Gastroesophageal sphincter (tissue), 4 donors: Measurements from ENCODE around the gene ACCSL. TPM values are rescaled to one million over a fixed set of nuclear protein-coding genes. Genes with fewer than 3 reads are reported as not detected.

Source experiments
- ATAC-seq: fragments of 150-250 bp; one replicate; pipeline ENCODE4 v1.9.1; 2016; ENCODE audit warnings: mild to moderate bottlenecking, moderate library complexity
- H3K27ac ChIP-seq, 4 donors: fragments of 200-600 bp; sonication (generic) in 3 of 4; 1 replicate in 3 of 4; 2 replicates in 1 of 4; pipeline ENCODE4 v1.5.1; 2016 to 2019
- H3K27me3 ChIP-seq: fragments of 200-600 bp; sonication (generic); one replicate; pipeline ENCODE4 v1.5.1; 2019
- H3K36me3 ChIP-seq, 2 donors: fragments of 200-600 bp; sonication (generic); one replicate each; pipeline ENCODE4 v1.5.1; 2019; ENCODE audit warnings: control low read depth in 1 of 2
- H3K4me1 ChIP-seq, 3 donors: fragments of 200-600 bp; sonication (generic); 1 replicate in 2 of 3; 2 replicates in 1 of 3; pipeline ENCODE4 v1.5.1; 2016 to 2019; ENCODE audit warnings: control low read depth in 2 of 3
- H3K4me3 ChIP-seq, 2 donors: fragments of 200-600 bp; sonication (generic); one replicate each; pipeline ENCODE4 v1.5.1; 2019; ENCODE audit warnings: mild to moderate bottlenecking in 1 of 2, moderate library complexity in 1 of 2
- H3K9me3 ChIP-seq, 3 donors: fragments of 200-600 bp; sonication (generic); one replicate each; pipeline ENCODE4 v1.5.1; 2017 to 2019; ENCODE audit warnings: control low read depth in 2 of 3
- EP300 ChIP-seq: sonication (generic); formaldehyde crosslinking; IDR thresholded peaks from one replicate; pipeline ENCODE4 v1.6.1; 2017; ENCODE audit warnings: antibody characterized with exemption, mild to moderate bottlenecking
- POLR2A ChIP-seq, 2 donors: fragments of 450-650 bp; IDR thresholded peaks; one replicate each; pipeline ENCODE4 v1.6.1; 2017; ENCODE audit warnings: antibody characterized with exemption in 2 of 2, mild to moderate bottlenecking in 2 of 2, moderate library complexity in 1 of 2
- POLR2AphosphoS5 ChIP-seq: sonication (generic); formaldehyde crosslinking; IDR thresholded peaks from one replicate; pipeline ENCODE4 v1.6.1; 2017; ENCODE audit warnings: antibody characterized with exemption
- WGBS, 2 donors: methylation state at CpG; one replicate each; pipeline ENCODE4 v1.1.5; 2018; ENCODE audit warnings: low coverage in 1 of 2; 5-methylcytosine and 5-hydroxymethylcytosine counted together
- total RNA-seq, 4 donors: library from RNA; depleted of rRNA; stranded (reverse); fragments of >200 nt; gene quantifications; one replicate each; pipeline ENCODE4 v1.1.0, GENCODE V29; 2016
- TF ChIP-seq, protein P1 (sequence below), 4 experiments: fragments of 200-600 bp in 2 of 4; fragments of 450-650 bp in 2 of 4; sonication (generic) in 1 of 4; IDR thresholded peaks; one replicate each; pipeline ENCODE4 v1.5.1; 2017 to 2019; ENCODE audit warnings: antibody characterized with exemption in 4 of 4, mild to moderate bottlenecking in 2 of 4, moderate library complexity in 2 of 4

The ACCSL gene
- total RNA-seq, 4 donors from 2014 or later, result not detected

DNA sequence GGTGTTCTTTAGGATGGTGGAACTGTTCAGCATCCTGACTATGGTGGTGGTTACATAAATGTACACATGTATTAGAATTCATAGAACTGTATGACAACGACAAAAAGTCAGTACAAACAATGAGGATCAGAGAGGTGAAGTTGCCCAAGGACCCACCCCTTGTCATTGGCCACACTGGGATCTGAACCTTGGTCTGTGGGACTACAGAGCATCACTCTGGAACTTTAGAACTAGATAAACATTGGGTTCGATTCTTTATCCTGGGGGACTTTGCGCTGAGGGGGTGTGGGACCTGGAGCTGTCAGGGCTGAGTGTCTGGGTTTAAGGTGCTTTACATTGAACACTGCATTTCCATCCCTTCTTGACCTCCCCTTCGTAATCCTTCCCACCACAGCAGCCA, 34.9 kb downstream of the ACCSL start:
- no peak overlapping the region for H3K27ac ChIP-seq
- 85 to 92% methylated on average over 3 to 4 of the region's 4 CpGs for WGBS, 2 donors
- H3K4me1 ChIP-seq, result no peaks in the 10 kb centered on the region
- peaks cover 0 to 71% of the 10 kb centered on the region in 2 donors for H3K36me3 ChIP-seq
- H3K9me3 ChIP-seq, result no peaks in the 10 kb centered on the region
- H3K4me3 ChIP-seq, result no peak overlapping the region
- TF ChIP-seq, protein P1, sequence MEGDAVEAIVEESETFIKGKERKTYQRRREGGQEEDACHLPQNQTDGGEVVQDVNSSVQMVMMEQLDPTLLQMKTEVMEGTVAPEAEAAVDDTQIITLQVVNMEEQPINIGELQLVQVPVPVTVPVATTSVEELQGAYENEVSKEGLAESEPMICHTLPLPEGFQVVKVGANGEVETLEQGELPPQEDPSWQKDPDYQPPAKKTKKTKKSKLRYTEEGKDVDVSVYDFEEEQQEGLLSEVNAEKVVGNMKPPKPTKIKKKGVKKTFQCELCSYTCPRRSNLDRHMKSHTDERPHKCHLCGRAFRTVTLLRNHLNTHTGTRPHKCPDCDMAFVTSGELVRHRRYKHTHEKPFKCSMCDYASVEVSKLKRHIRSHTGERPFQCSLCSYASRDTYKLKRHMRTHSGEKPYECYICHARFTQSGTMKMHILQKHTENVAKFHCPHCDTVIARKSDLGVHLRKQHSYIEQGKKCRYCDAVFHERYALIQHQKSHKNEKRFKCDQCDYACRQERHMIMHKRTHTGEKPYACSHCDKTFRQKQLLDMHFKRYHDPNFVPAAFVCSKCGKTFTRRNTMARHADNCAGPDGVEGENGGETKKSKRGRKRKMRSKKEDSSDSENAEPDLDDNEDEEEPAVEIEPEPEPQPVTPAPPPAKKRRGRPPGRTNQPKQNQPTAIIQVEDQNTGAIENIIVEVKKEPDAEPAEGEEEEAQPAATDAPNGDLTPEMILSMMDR (IDR thresholded peaks at IDR 0.05), result no peak
- TF ChIP-seq POLR2AphosphoS5 (no peak), EP300 (no peak)
- no peak for ATAC-seq
- H3K27me3 ChIP-seq, result no peaks in the 10 kb centered on the region

DNA sequence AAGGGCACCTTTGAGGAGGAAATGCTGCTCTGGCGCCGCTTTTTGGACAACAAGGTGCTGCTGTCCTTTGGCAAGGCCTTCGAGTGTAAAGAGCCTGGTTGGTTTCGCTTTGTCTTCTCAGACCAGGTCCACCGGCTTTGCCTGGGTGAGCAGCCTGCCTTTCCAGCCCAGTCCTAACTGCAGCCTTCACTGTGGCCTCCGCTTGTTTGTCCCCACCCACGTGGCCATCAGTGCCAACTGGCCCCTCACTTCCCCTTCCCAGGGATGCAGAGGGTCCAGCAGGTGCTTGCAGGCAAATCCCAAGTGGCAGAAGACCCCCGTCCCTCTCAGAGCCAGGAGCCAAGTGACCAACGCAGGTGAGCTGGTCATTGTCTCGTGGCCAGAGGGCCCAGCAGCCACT, 35.7 kb downstream of the ACCSL start:
- H3K9me3 ChIP-seq, result no peaks in the 10 kb centered on the region
- no peaks in the 10 kb centered on the region for H3K4me1 ChIP-seq
- ATAC-seq, result no peak
- no peak overlapping the region for H3K27ac ChIP-seq
- WGBS, 2 donors, result no CpG with 5 or more reads among the region's 10 CpGs
- H3K36me3 ChIP-seq, result peaks cover 0 to 63% of the 10 kb centered on the region in 2 donors
- H3K27me3 ChIP-seq, result no peaks in the 10 kb centered on the region
- no peak overlapping the region for H3K4me3 ChIP-seq
- TF ChIP-seq EP300 (no peak), POLR2AphosphoS5 (no peak), POLR2A (IDR thresholded peaks at IDR 0.05) (no peak)
- TF ChIP-seq, protein P1 (IDR thresholded peaks at IDR 0.05), result no peak

DNA sequence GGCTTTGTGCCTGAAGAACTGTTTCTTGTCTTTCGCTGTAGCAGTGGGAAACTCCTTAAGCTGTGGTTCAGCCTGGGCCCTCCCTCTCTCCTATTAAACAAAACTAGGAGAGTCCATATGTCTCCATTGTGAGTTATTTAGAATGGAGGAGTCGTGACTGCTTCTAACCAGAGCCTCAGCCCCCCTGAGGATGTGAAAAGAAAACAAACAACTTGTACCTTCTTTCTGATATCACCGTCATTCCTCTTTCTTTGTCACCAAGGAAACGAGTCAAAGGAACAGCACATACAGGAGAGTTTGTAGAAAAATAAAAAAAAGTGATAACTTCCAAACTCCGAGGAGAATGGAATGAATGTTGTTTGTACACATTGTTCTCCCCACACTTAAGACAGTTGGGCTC, 36.1 kb downstream of the ACCSL start:
- Histone ChIP-seq H3K27ac (no peak overlapping the region), H3K4me3 (no peak overlapping the region), H3K4me1 (no peaks in the 10 kb centered on the region), H3K27me3 (no peaks in the 10 kb centered on the region), H3K36me3 (peaks cover 0 to 59% of the 10 kb centered on the region in 2 donors), H3K9me3 (no peaks in the 10 kb centered on the region)
- 46 to 54% methylated on average over 4 of the region's 5 CpGs for WGBS, 2 donors
- TF ChIP-seq, protein P1 (IDR thresholded peaks at IDR 0.05), result no peak
- TF ChIP-seq POLR2A (IDR thresholded peaks at IDR 0.05) (no peak), EP300 (no peak), POLR2AphosphoS5 (no peak)
- no peak for ATAC-seq

DNA sequence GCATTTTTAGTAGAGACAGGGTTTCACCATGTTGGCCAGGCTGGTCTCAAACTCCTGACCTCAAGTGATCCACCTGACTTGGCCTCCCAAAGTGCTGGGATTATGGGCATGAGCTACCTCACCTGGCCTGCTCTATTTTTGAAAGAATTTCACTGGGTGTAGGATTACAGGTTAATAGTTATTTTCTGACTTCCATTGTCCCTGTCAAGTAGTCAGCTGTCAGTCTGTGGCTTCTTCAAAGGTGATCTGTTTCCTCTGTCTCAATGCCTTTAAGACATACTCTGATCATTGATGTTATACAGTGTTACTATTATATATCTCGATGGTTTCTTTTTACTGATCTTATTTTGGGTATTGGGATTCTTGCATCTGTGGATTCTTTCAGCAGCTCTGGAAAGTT, 37.5 kb downstream of the ACCSL start:
- no peak overlapping the region for H3K27ac ChIP-seq
- no peak for ATAC-seq

DNA sequence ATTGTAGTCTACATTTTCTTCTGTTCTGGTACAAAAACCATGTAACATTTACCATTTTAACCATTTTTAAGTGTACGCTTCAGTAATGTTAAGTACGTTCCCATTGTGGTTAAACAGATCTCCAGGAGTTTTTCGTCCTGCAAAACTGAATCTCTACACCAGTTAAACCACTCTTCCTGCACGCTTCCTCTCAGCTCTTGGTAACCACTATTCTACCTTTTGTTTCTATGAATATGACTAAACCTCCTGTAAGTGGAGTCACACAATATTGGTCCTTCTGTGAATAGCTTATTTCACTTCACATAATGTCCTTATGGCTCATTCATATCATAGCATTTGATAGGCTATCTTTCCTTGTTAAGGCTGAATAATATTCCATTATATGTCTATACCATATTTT, 40.6 kb downstream of the ACCSL start:
- ATAC-seq, result no peak
- Histone ChIP-seq H3K36me3 (peaks cover 0 to 17% of the 10 kb centered on the region in 2 donors), H3K27ac (no peak overlapping the region), H3K4me1 (no peaks in the 10 kb centered on the region), H3K9me3 (no peaks in the 10 kb centered on the region), H3K27me3 (no peaks in the 10 kb centered on the region), H3K4me3 (no peak overlapping the region)
- no peak for TF ChIP-seq POLR2AphosphoS5
- TF ChIP-seq EP300, result no peak
- TF ChIP-seq POLR2A (IDR thresholded peaks at IDR 0.05), result no peak
- TF ChIP-seq, protein P1 (IDR thresholded peaks at IDR 0.05), result no peak
- 87 to 97% methylated on average over 4 of the region's 4 CpGs for WGBS, 2 donors

More for the DNA sequence above, 37.5 kb downstream of the ACCSL start:
- H3K36me3 ChIP-seq, result peaks cover 0 to 47% of the 10 kb centered on the region in 2 donors
- H3K4me1 ChIP-seq, result no peaks in the 10 kb centered on the region
- no peak overlapping the region for H3K4me3 ChIP-seq
- no peaks in the 10 kb centered on the region for H3K27me3 ChIP-seq
- 100% methylated on average over 1 of the region's 1 CpG; no CpG with 5 or more reads in 1 of the 2 donors for WGBS, 2 donors
- no peaks in the 10 kb centered on the region for H3K9me3 ChIP-seq
- TF ChIP-seq POLR2AphosphoS5 (no peak), EP300 (no peak), POLR2A (IDR thresholded peaks at IDR 0.05) (no peak)
- TF ChIP-seq, protein P1 (IDR thresholded peaks at IDR 0.05), result no peak
